GM12878 (cell line): Measurements from ENCODE around the gene RFLNA. TPM values are rescaled to one million over a fixed set of nuclear protein-coding genes. Genes with fewer than 3 reads are reported as not detected.
A peak's percentile ranks its signal among the peaks of the same experiment; 100 is the strongest.

Experiments used
- ATAC-seq: fragments of 200-7000 bp; cut with Tn5 transposase; 3 replicates; pipeline ENCODE4 v1.9.1; 2020; ENCODE audit warnings: mild to moderate bottlenecking, moderate library complexity
- BruUV-seq: library from RNA; stranded (reverse); fragments of 400-500 nt; replicated peaks from 2 replicates; lab custom pipeline; 2021; lab: Mats Ljungman, UMichigan
- CTCF ChIA-PET: fragments of 300-600 bp; sonication (Branson Sonifier 250); formaldehyde crosslinking; extraction: SDS; loops from one replicate; lab custom pipeline; 2021; ENCODE audit warnings: inconsistent platforms; lab: Yijun Ruan, JAX
- POLR2A ChIA-PET: fragments of 350-600 bp; formaldehyde crosslinking; extraction: SDS; loops from one replicate; lab custom pipeline; 2021; ENCODE audit warnings: inconsistent platforms; lab: Charles Lee
- RAD21 ChIA-PET: fragments of 300-600 bp; sonication (Branson Sonifier 250); formaldehyde crosslinking; loops from one replicate; lab custom pipeline; 2023; ENCODE audit warnings: antibody characterized with exemption; ENCODE audit not compliant: unreplicated experiment; lab: Charles Lee
- SMC1A ChIA-PET: fragments of 300-600 bp; sonication (Branson Sonifier 250); formaldehyde crosslinking; loops from one replicate; lab custom pipeline; 2023; ENCODE audit not compliant: unreplicated experiment, uncharacterized antibody; lab: Charles Lee
- DNase-seq: peaks from one replicate; pipeline ENCODE4 v3.0.0-alpha.2; 2011; ENCODE audit warnings: low read depth, low spot score
- FAIRE-seq: peaks from 3 replicates; lab custom pipeline; 2011; peaks lifted over from hg19 to GRCh38; lab: Jason Lieb, UNC
- H2AFZ ChIP-seq: 2 replicates; pipeline ENCODE4 v1.6.0; 2011; ENCODE audit warnings: low read depth, low read length, control low read depth; ENCODE audit not compliant: control insufficient read depth
- H3K27ac ChIP-seq: 2 replicates; pipeline ENCODE4 v1.5.1; 2011; ENCODE audit warnings: control low read depth; ENCODE audit not compliant: control insufficient read depth, insufficient read depth
- H3K27me3 ChIP-seq, 2 experiments: replicated peaks in 1 of 2; 2 replicates each; pipeline versions ENCODE4 v1.6.0 to v1.6.1; 2011; ENCODE audit warnings: low read length in 1 of 2; ENCODE audit not compliant: control insufficient read depth in 2 of 2, insufficient read depth in 2 of 2
- H3K36me3 ChIP-seq, 2 experiments: 2 replicates each; pipeline ENCODE4 v1.5.1; 2011; ENCODE audit warnings: low read length in 1 of 2; ENCODE audit not compliant: control insufficient read depth in 2 of 2, insufficient read depth in 2 of 2
- H3K4me1 ChIP-seq: 2 replicates; pipeline ENCODE4 v1.6.1; 2011; ENCODE audit warnings: mild to moderate bottlenecking, low read length, moderate library complexity, mixed read lengths; ENCODE audit not compliant: control insufficient read depth, insufficient read depth
- H3K4me2 ChIP-seq: 2 replicates; pipeline ENCODE4 v1.6.0; 2011; ENCODE audit warnings: control low read depth; ENCODE audit not compliant: control insufficient read depth, insufficient read depth
- H3K4me3 ChIP-seq: fragments of 200-600 bp; sonication (generic); 2 replicates; pipeline ENCODE4 v1.5.1; 2016
- H3K79me2 ChIP-seq: 2 replicates; pipeline ENCODE4 v1.6.0; 2011; ENCODE audit warnings: low read length; ENCODE audit not compliant: control insufficient read depth, insufficient read depth
- H3K9ac ChIP-seq: 2 replicates; pipeline ENCODE4 v1.8.0; 2011; ENCODE audit warnings: low read length, control low read depth, mixed read lengths; ENCODE audit not compliant: control insufficient read depth, insufficient read depth
- H3K9me3 ChIP-seq: replicated peaks from 3 replicates; pipeline ENCODE4 v1.5.1; 2011; ENCODE audit warnings: mild to moderate bottlenecking, low read length; ENCODE audit not compliant: control insufficient read depth, insufficient read depth
- H4K20me1 ChIP-seq: 2 replicates; pipeline ENCODE4 v1.6.0; 2011; ENCODE audit not compliant: control insufficient read depth, insufficient read depth
- ATF2 ChIP-seq: IDR thresholded peaks from 2 replicates; pipeline ENCODE4 v1.6.1; 2012; ENCODE audit warnings: low read length, inconsistent platforms
- BMI1 ChIP-seq: fragments of 450-650 bp; IDR thresholded peaks from 2 replicates; pipeline ENCODE4 v1.6.1; 2016; ENCODE audit warnings: mild to moderate bottlenecking, moderate library complexity, borderline replicate concordance
- CEBPZ ChIP-seq: fragments of 150-350 bp; IDR thresholded peaks from 2 replicates; pipeline ENCODE4 v1.6.1; 2016; ENCODE audit warnings: low read depth, low read length
- ELK1 ChIP-seq: IDR thresholded peaks from 2 replicates; pipeline ENCODE4 v1.6.1; 2012; ENCODE audit warnings: low read depth, low read length, improper control_type of control experiment
- JUNB ChIP-seq: IDR thresholded peaks from 2 replicates; pipeline ENCODE4 v1.6.1; 2016; ENCODE audit warnings: antibody characterized with exemption, mild to moderate bottlenecking
- KLF5 ChIP-seq: fragments of 450-650 bp; IDR thresholded peaks from 2 replicates; pipeline ENCODE4 v1.6.1; 2014; ENCODE audit warnings: mild to moderate bottlenecking; ENCODE audit not compliant: partially characterized antibody
- NFYA ChIP-seq: IDR thresholded peaks from 2 replicates; pipeline ENCODE4 v1.6.1; 2011; ENCODE audit warnings: low read depth, mild to moderate bottlenecking, low read length, improper control_type of control experiment, borderline replicate concordance
- NR2C1 ChIP-seq: fragments of 450-650 bp; IDR thresholded peaks from 2 replicates; pipeline ENCODE4 v1.6.1; 2017; ENCODE audit warnings: antibody characterized with exemption, mild to moderate bottlenecking, moderate library complexity
- POLR2AphosphoS5 ChIP-seq: IDR thresholded peaks from 2 replicates; pipeline ENCODE4 v1.6.1; 2011; ENCODE audit warnings: mild to moderate bottlenecking, low read length, inconsistent platforms
- YY1 ChIP-seq: IDR thresholded peaks from 2 replicates; pipeline ENCODE4 v1.6.1; 2011; ENCODE audit warnings: low read depth, mild to moderate bottlenecking, low read length
- WGBS: methylation state at CpG from one replicate; pipeline ENCODE4 v1.1.6; 2016; ENCODE audit warnings: low lambda C conversion rate; ENCODE audit not compliant: insufficient replicate concordance, insufficient coverage; ENCODE audit errors: missing lambda C conversion rate; 5-methylcytosine and 5-hydroxymethylcytosine counted together
- in situ Hi-C: fragments of 300-500 bp; cut with MboI; formaldehyde crosslinking; loops from 9 replicates; pipeline ENCODE4 v1.14.3; 2018; ENCODE audit warnings: mixed read lengths
- intact Hi-C: fragments of 100-400 bp; cut with micrococcal nuclease; formaldehyde crosslinking; loops from one replicate; pipeline ENCODE4 v1.14.2; 2022; ENCODE audit not compliant: unreplicated experiment
- polyA plus RNA-seq, 11 experiments: library from polyadenylated mRNA; depleted of rRNA in 4 of 11; unstranded in 6 of 11; stranded (reverse) in 5 of 11; fragments of >200 nt; fragmentation: Nextera tagmentation in 4 of 11; fragmentation: Illumina TruSeq in 1 of 11; extraction: Ambion mirVana in 4 of 11; extraction: Trizol in 1 of 11; gene quantifications; 1 replicate in 1 of 11; 2 replicates in 10 of 11; pipeline versions ENCODE4 v1.2.1 to v1.2.3, GENCODE V29; 2011 to 2016; ENCODE audit warnings: inconsistent platforms in 2 of 11, missing spikeins in 2 of 11, low read depth in 1 of 11
- total RNA-seq, 4 experiments: library from RNA; depleted of rRNA in 3 of 4; stranded (reverse); fragments of >200 nt in 3 of 4; fragmentation: Illumina TruSeq in 1 of 4; extraction: Trizol in 1 of 4; gene quantifications; 2 replicates each; pipeline versions ENCODE4 v1.2.1 to v1.2.3, GENCODE V29; 2013 to 2021

Gene RFLNA
- total and polyA plus RNA-seq, 10 of the 15 experiments (the other 5 are each of a cell fraction or from before 2014, with no cell fraction given) = 0.08 TPM; not detected in 9

- TF ChIP-seq ATF2 = no peak
- TF ChIP-seq KLF5 = no peak
Measured at GRCh38 chr12:124318278-124319020, 23.6 kb downstream of the RFLNA start (continued).

- Histone ChIP-seq H3K9ac (no peak overlapping the region), H3K9me3 (peaks cover 11% of the 10 kb centered on the region), H3K4me3 (no peak overlapping the region), H3K4me1 (no peaks in the 10 kb centered on the region), H3K36me3 (peaks cover 1 to 8% of the 10 kb centered on the region in 2 experiments; a peak in 3 of 4 replicates), H4K20me1 (no peaks in the 10 kb centered on the region), H3K27me3 (no peaks in the 10 kb centered on the region), H3K27ac (no peak overlapping the region), H3K79me2 (no peaks in the 10 kb centered on the region), H2AFZ (no peak overlapping the region), H3K4me2 (no peak overlapping the region)
- ChIA-PET CTCF (interaction anchor here (0.8 to 5.3 kb wide), 2 partner anchors 44 to 282 kb away, joined by 3 to 39 read pairs; no protein-coding TSS in a partner anchor), SMC1A (interaction anchor here (0.7 to 1.2 kb wide), 2 partner anchors 18 to 335 kb away, joined by 3 read pairs; no protein-coding TSS in a partner anchor), POLR2A (no interaction called here), RAD21 (interaction anchor here (1.3 kb wide), 1 partner anchor 283 kb away, joined by 7 read pairs; no protein-coding TSS in a partner anchor)
- DNase-seq (no peak), ATAC-seq (no peak), FAIRE-seq (peak; percentile 57)
- whole genome bisulfite sequencing = 41% methylated on average over 9 of the region's 11 CpGs
- in situ Hi-C loops = loop anchor here (5.0 kb wide), 1 partner anchor 277 kb away; no protein-coding TSS in a partner anchor
- no TSS peak for BruUV-seq
- intact Hi-C loops = loop anchor here (2.0 to 5.0 kb wide), 2 partner anchors 267 to 447 kb away; no protein-coding TSS in a partner anchor
- TF ChIP-seq YY1 (no peak), BMI1 (no peak), NFYA (no peak), POLR2AphosphoS5 (no peak), CEBPZ (no peak), NR2C1 (no peak), ELK1 (no peak), JUNB (no peak)
Measured at GRCh38 chr12:124319368-124320050, 24.6 kb downstream of the RFLNA start.
